ENCODE measurements around the gene ADAMTSL1. TPM values are rescaled to one million over a fixed set of nuclear protein-coding genes. Genes with fewer than 3 reads are reported as not detected.

Gene ADAMTSL1
- total and polyA plus RNA-seq, 2 of the 8 experiments (the other 6 are each of a cell fraction or from before 2014, with no cell fraction given), result 0.84 to 1.1 TPM

GRCh38 chr9:18658804-18659705, 185.1 kb downstream of the ADAMTSL1 start:
- Histone ChIP-seq H3K9ac (replicated peaks in 1 of 4; ENCODE audit: extremely low read depth in 1 of 4, low read depth in 3 of 4, low read length in 3 of 4) (no peak overlapping the region), H3K27ac (ENCODE audit: low read depth, low read length) (no peak overlapping the region), H3K79me1 (ENCODE audit: low read depth, low read length) (no peaks in the 10 kb centered on the region), H3K56ac (replicated peaks; ENCODE audit: insufficient read length, low read depth, low read length) (no peak overlapping the region), H3K4me3 (ENCODE audit: extremely low read depth in 1 of 4, insufficient read depth in 2 of 4, low read depth in 3 of 4, low read length in 4 of 4) (no peak overlapping the region), H4K20me1 (replicated peaks in 1 of 2; ENCODE audit: control insufficient read depth in 1 of 2, insufficient read depth in 2 of 2, low read length in 2 of 2) (no peaks in the 10 kb centered on the region), H2BK12ac (ENCODE audit: low read depth, low read length) (no peak overlapping the region), H3K4ac (replicated peaks; ENCODE audit: insufficient read length, low read depth, low read length) (no peak overlapping the region), H3K18ac (ENCODE audit: extremely low read depth, low read length) (no peak overlapping the region), H3K4me1 (replicated peaks in 1 of 4; ENCODE audit: control insufficient read depth in 3 of 4, insufficient read depth in 4 of 4, low read length in 3 of 4) (no peaks in the 10 kb centered on the region), H2BK120ac (replicated peaks; ENCODE audit: low read depth, low read length) (no peak overlapping the region), H4K8ac (ENCODE audit: extremely low read depth, insufficient read depth, low read length) (no peak overlapping the region), H2BK15ac (ENCODE audit: low read length) (no peak overlapping the region), H2BK5ac (ENCODE audit: low read depth, low read length) (no peak overlapping the region), H4K5ac (ENCODE audit: insufficient read length, low read depth, low read length) (no peak overlapping the region), H3K23ac (ENCODE audit: insufficient read length) (no peak overlapping the region), H3K27me3 (replicated peaks in 1 of 4; ENCODE audit: control insufficient read depth in 3 of 4, extremely low read depth in 1 of 4, insufficient read depth in 3 of 4, low read length in 3 of 4) (no peaks in the 10 kb centered on the region), H3K4me2 (ENCODE audit: insufficient read depth in 1 of 2, low read depth in 2 of 2, low read length in 2 of 2) (no peak overlapping the region), H3K14ac (ENCODE audit: insufficient read length) (no peak overlapping the region), H3K23me2 (ENCODE audit: low read depth, low read length) (no peaks in the 10 kb centered on the region), H2AK5ac (ENCODE audit: low read depth, low read length) (no peak overlapping the region), H3K79me2 (ENCODE audit: control insufficient read depth in 1 of 2, insufficient read depth in 2 of 2, low read length in 2 of 2) (no peaks in the 10 kb centered on the region), H4K91ac (replicated peaks; ENCODE audit: insufficient read length, low read length) (no peak overlapping the region), H2AFZ (ENCODE audit: low read length) (no peak overlapping the region), H3K36me3 (ENCODE audit: control insufficient read depth in 2 of 4, insufficient read depth in 4 of 4, low read length in 3 of 4) (no peaks in the 10 kb centered on the region), H2BK20ac (ENCODE audit: low read length) (no peak overlapping the region), H3K9me3 (ENCODE audit: insufficient read depth in 2 of 2, low read depth in 1 of 2, low read length in 1 of 2) (no peaks in the 10 kb centered on the region)
- ChIA-PET POLR2A (ENCODE audit: partially characterized antibody) (no interaction called here), CTCF (ENCODE audit: partially characterized antibody) (interaction anchor here (1.3 kb wide), 1 partner anchor 221 kb away, joined by 3 read pairs; no protein-coding TSS in a partner anchor)
- 95% methylated on average over 5 of the region's 5 CpGs; no CpG with 5 or more reads in 1 of the 2 experiments for WGBS, 2 experiments (ENCODE audit: extremely low coverage in 1 of 2, insufficient coverage in 1 of 2, insufficient read length in 1 of 2, insufficient replicate concordance in 2 of 2, low coverage in 1 of 2, low lambda C conversion rate in 2 of 2, missing lambda C conversion rate in 1 of 2)
- FAIRE-seq (no peak), DNase-seq (ENCODE audit: low read depth in 1 of 2, low spot score in 2 of 2) (no peak)
- TF ChIP-seq SUZ12 (IDR thresholded peaks at IDR 0.05; ENCODE audit: low read length) (no peak), SP1 (IDR thresholded peaks at IDR 0.05; ENCODE audit: low read depth, low read length) (no peak), ZNF274 (IDR thresholded peaks at IDR 0.05; ENCODE audit: borderline replicate concordance, extremely low read depth, low read length) (no peak), RXRA (IDR thresholded peaks at IDR 0.05; ENCODE audit: insufficient read depth, low read depth, low read length) (no peak), TCF12 (IDR thresholded peaks at IDR 0.05; ENCODE audit: low read depth, low read length) (no peak), POLR2AphosphoS5 (IDR thresholded peaks at IDR 0.05; ENCODE audit: low read depth, low read length) (no peak), SAP30 (IDR thresholded peaks at IDR 0.05; ENCODE audit: insufficient read depth, insufficient replicate concordance, low read length) (no peak)
- TF ChIP-seq, protein P1, sequence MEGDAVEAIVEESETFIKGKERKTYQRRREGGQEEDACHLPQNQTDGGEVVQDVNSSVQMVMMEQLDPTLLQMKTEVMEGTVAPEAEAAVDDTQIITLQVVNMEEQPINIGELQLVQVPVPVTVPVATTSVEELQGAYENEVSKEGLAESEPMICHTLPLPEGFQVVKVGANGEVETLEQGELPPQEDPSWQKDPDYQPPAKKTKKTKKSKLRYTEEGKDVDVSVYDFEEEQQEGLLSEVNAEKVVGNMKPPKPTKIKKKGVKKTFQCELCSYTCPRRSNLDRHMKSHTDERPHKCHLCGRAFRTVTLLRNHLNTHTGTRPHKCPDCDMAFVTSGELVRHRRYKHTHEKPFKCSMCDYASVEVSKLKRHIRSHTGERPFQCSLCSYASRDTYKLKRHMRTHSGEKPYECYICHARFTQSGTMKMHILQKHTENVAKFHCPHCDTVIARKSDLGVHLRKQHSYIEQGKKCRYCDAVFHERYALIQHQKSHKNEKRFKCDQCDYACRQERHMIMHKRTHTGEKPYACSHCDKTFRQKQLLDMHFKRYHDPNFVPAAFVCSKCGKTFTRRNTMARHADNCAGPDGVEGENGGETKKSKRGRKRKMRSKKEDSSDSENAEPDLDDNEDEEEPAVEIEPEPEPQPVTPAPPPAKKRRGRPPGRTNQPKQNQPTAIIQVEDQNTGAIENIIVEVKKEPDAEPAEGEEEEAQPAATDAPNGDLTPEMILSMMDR (IDR thresholded peaks at IDR 0.05; ENCODE audit: control extremely low read depth in 1 of 3, insufficient read depth in 1 of 3, low read depth in 1 of 3, low read length in 3 of 3), result no peak

All from H1 (cell line).